K562 (cell line): ENCODE measurements around the gene CREG1. TPM values are rescaled to one million over a fixed set of nuclear protein-coding genes. Genes with fewer than 3 reads are reported as not detected.

ENCODE experiments used
- ARID1B ChIP-seq: fragments of 450-650 bp; IDR thresholded peaks from 2 replicates; pipeline ENCODE4 v1.6.1; 2016; ENCODE audit warnings: antibody characterized with exemption, mild to moderate bottlenecking, inconsistent platforms
- CCNT2 ChIP-seq: IDR thresholded peaks from 2 replicates; pipeline ENCODE4 v1.6.1; 2011; ENCODE audit warnings: borderline replicate concordance, low read depth, mild to moderate bottlenecking, moderate library complexity, mixed read lengths, low read length; ENCODE audit not compliant: insufficient read length; ENCODE audit errors: extremely low read depth
- FOXK2 ChIP-seq, 2 experiments: fragments of 450-650 bp; IDR thresholded peaks in 1 of 2; conservative IDR thresholded peaks in 1 of 2; 2 replicates each; pipeline ENCODE4 v1.6.1; 2016; ENCODE audit warnings: low read depth in 2 of 2, mild to moderate bottlenecking in 1 of 2
- HNRNPUL1 ChIP-seq: fragments of 200-400 bp; formaldehyde crosslinking; IDR thresholded peaks from 2 replicates; pipeline ENCODE4 v1.6.1; 2017; ENCODE audit warnings: low read length
- MCM3 ChIP-seq: fragments of 450-650 bp; IDR thresholded peaks from 2 replicates; pipeline ENCODE4 v1.6.1; 2016
- NCOA1 ChIP-seq: fragments of 450-650 bp; IDR thresholded peaks from 2 replicates; pipeline ENCODE4 v1.6.1; 2016; ENCODE audit warnings: low read depth
- NFIX ChIP-seq: fragments of 250-450 bp; sonication (Bioruptor Pico); IDR thresholded peaks from 2 replicates; pipeline ENCODE4 v1.4.0; 2020; ENCODE audit warnings: low read depth, mild to moderate bottlenecking, moderate library complexity
- NR2C1 ChIP-seq, 2 experiments: fragments of 450-650 bp; IDR thresholded peaks; 2 replicates each; pipeline ENCODE4 v1.6.1; 2017; ENCODE audit warnings: mild to moderate bottlenecking in 2 of 2, antibody characterized with exemption in 1 of 2, inconsistent platforms in 1 of 2, missing compliant biosample characterization in 1 of 2, missing genetic modification characterization in 1 of 2
- NUFIP1 ChIP-seq: fragments of 450-650 bp; IDR thresholded peaks from 2 replicates; pipeline ENCODE4 v1.6.1; 2018; ENCODE audit not compliant: partially characterized antibody
- RAD51 ChIP-seq: fragments of 450-650 bp; IDR thresholded peaks from 2 replicates; pipeline ENCODE4 v1.7.1; 2016; ENCODE audit warnings: low read depth, mild to moderate bottlenecking, borderline replicate concordance
- TBP ChIP-seq: optimal IDR thresholded peaks from 2 replicates; pipeline ENCODE3; 2011; ENCODE audit warnings: low read depth, low read length, improper control_type of control experiment
- TRIM24 ChIP-seq, 2 experiments: fragments of 450-650 bp; IDR thresholded peaks; 2 replicates each; pipeline ENCODE4 v1.6.1; 2016
- polyA plus RNA-seq, 8 experiments: library from polyadenylated mRNA; depleted of rRNA in 4 of 8; stranded (reverse) in 5 of 8; unstranded in 3 of 8; fragments of >200 nt; fragmentation: Nextera tagmentation in 2 of 8; fragmentation: Illumina TruSeq in 1 of 8; extraction: Ambion mirVana in 2 of 8; extraction: Trizol in 1 of 8; gene quantifications; 2 replicates each; pipeline versions ENCODE4 v1.2.1 to v1.2.3, GENCODE V29; 2011 to 2014; ENCODE audit warnings: inconsistent platforms in 1 of 8, missing spikeins in 1 of 8
- total RNA-seq, 7 experiments: library from RNA; depleted of rRNA in 6 of 7; stranded (reverse); fragments of >200 nt in 6 of 7; fragmentation: Illumina TruSeq in 2 of 7; extraction: Trizol in 2 of 7; gene quantifications; 2 replicates each; pipeline versions ENCODE4 v1.2.1 to v1.2.3, GENCODE V29; 2011 to 2021; ENCODE audit warnings: low replicate concordance in 1 of 7
- TF ChIP-seq, protein P1 (sequence below), 2 experiments: fragments of 450-650 bp; IDR thresholded peaks; 2 replicates each; pipeline ENCODE4 v1.6.1; 2016; ENCODE audit warnings: mild to moderate bottlenecking in 2 of 2, borderline replicate concordance in 1 of 2, low read depth in 1 of 2, moderate library complexity in 1 of 2
- TF ChIP-seq, protein P2 (sequence below): sonication (generic); IDR thresholded peaks from 2 replicates; pipeline ENCODE4 v1.6.1; 2016
- TF ChIP-seq, protein P3 (sequence below): fragments of 450-650 bp; IDR thresholded peaks from 2 replicates; pipeline ENCODE4 v1.6.1; 2016; ENCODE audit warnings: low read depth, mild to moderate bottlenecking, moderate library complexity
- TF ChIP-seq, protein P4 (sequence below): sonication (generic); formaldehyde crosslinking; IDR thresholded peaks from 2 replicates; pipeline ENCODE4 v1.5.0; 2020; ENCODE audit warnings: missing genetic modification reagents

The CREG1 gene
- total and polyA plus RNA-seq, 9 of the 15 experiments (the other 6 are each of a cell fraction or from before 2014, with no cell fraction given): 45.7 to 272 (median 161) TPM

DNA sequence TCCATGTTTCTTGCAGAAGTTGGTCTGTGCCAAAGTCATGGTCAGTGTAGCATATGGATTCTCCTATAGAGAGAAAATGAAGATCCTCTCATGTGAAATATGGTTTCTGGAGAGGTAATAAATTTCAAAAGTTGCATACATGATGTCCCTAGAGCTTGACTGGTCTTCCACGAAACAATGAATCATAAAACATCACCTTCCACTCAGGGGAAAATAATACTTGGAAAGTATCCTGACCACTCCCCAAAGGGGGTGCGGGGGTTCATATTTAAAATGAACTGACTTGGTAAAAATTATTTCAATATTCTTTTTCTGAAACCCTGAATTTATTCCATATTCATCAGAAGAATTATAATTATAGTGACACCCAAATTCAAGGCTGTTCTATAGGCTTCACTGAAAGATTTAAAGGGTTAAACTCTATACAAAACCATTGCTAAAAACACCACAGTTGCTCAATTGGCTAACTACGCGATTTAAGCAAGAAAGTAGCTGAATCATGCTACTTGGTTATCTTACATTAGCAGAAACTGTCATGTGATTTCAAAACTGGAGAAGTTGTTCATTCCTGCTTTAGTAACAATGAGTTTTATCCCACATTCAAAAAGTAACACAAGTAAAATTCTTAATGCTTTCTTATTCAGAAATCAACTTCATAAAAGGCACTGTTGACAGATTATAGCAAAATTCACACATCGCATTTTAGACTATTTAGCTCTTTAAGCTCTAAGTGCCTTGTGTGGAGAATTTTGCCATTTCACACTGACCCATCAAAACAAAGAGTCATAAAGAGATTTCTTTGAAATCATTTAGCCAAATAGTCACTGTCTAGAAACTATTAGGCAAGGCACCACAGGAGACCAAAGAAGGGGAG is 5.3 kb downstream of the CREG1 start (continued):
- TF ChIP-seq, protein P1, sequence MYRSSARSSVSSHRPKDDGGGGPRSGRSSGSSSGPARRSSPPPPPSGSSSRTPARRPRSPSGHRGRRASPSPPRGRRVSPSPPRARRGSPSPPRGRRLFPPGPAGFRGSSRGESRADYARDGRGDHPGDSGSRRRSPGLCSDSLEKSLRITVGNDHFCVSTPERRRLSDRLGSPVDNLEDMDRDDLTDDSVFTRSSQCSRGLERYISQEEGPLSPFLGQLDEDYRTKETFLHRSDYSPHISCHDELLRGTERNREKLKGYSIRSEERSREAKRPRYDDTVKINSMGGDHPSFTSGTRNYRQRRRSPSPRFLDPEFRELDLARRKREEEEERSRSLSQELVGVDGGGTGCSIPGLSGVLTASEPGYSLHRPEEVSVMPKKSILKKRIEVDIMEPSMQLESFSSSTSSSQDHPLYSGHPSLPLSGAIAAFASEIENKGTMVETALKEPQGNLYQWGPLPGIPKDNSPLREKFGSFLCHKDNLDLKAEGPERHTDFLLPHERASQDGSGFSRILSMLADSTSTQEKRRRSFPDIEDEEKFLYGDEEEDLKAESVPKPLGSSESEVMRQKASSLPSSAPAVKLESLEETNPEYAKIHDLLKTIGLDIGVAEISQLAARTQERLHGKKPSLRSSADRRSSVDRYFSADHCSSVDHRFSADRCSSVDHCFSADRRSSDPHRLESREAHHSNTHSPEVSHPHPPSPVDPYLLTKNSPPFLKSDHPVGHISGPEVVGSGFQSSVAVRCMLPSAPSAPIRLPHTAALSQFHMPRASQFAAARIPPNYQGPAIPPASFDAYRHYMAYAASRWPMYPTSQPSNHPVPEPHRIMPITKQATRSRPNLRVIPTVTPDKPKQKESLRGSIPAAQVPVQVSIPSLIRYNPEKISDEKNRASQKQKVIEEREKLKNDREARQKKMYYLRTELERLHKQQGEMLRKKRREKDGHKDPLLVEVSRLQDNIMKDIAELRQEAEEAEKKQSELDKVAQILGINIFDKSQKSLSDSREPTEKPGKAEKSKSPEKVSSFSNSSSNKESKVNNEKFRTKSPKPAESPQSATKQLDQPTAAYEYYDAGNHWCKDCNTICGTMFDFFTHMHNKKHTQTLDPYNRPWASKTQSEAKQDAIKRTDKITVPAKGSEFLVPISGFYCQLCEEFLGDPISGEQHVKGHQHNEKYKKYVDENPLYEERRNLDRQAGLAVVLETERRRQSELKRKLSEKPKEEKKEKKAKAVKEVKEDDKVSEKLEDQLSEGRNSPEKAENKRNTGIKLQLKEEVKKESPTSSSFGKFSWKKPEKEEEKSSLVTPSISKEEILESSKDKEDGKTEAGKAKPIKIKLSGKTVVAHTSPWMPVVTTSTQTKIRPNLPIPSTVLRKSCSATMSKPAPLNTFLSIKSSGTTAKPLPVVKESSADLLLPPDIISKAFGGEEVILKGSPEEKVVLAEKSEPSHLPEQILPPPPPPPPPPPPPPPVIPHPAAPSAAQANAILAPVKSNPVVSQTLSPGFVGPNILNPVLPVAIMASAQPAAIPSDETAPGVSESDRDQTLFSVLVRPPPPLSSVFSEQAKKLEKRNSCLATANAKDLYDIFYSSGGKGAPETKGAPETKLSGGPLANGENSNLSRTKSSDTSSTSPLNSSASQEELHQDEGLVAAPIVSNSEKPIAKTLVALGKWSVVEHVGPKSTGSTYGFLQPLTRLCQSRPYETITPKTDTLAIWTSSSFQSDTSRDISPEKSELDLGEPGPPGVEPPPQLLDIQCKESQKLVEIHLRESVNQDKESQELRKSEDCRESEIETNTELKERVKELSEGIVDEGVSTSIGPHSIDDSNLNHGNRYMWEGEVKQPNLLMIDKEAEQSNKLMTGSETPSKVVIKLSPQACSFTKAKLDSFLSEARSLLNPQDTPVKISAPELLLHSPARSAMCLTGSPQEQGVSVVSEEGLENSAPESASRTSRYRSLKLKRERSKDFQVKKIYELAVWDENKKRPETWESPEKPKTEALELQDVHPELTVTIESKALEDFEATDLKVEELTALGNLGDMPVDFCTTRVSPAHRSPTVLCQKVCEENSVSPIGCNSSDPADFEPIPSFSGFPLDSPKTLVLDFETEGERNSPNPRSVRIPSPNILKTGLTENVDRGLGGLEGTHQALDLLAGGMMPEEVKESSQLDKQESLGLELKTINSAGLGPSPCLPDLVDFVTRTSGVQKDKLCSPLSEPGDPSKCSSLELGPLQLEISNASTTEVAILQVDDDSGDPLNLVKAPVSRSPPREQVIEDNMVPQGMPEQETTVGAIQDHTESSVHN (IDR thresholded peaks at IDR 0.05; ENCODE audit: borderline replicate concordance in 1 of 2, low read depth in 1 of 2): peak; percentile 34 to 93; a peak in 2 of 4 replicates
- TF ChIP-seq, protein P2, sequence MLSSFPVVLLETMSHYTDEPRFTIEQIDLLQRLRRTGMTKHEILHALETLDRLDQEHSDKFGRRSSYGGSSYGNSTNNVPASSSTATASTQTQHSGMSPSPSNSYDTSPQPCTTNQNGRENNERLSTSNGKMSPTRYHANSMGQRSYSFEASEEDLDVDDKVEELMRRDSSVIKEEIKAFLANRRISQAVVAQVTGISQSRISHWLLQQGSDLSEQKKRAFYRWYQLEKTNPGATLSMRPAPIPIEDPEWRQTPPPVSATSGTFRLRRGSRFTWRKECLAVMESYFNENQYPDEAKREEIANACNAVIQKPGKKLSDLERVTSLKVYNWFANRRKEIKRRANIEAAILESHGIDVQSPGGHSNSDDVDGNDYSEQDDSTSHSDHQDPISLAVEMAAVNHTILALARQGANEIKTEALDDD: peak; percentile 90
- TF ChIP-seq, protein P3, sequence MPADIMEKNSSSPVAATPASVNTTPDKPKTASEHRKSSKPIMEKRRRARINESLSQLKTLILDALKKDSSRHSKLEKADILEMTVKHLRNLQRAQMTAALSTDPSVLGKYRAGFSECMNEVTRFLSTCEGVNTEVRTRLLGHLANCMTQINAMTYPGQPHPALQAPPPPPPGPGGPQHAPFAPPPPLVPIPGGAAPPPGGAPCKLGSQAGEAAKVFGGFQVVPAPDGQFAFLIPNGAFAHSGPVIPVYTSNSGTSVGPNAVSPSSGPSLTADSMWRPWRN: no peak
- TF ChIP-seq TBP (peak; percentile 15), NR2C1 (IDR thresholded peaks at IDR 0.05) (peak; percentile 51; the same call in 1 of the 2 replicates), NR2C1 (tag; IDR thresholded peaks at IDR 0.05) (no peak; the same call in 1 of the 2 replicates), ARID1B (peak; percentile 97), NCOA1 (peak; percentile 39; the same call in 1 of the 2 replicates), CCNT2 (peak; percentile 63), HNRNPUL1 (no peak), TRIM24 (IDR thresholded peaks at IDR 0.05) (peak; percentile 80 to 85), FOXK2 (conservative IDR thresholded peaks at IDR 0.05 in 1 of 2, IDR thresholded peaks at IDR 0.05 in 1 of 2; ENCODE audit: low read depth in 2 of 2) (peak; percentile 66 to 75), NUFIP1 (peak; percentile 77), MCM3 (no peak), NFIX (no peak), RAD51 (peak; percentile 86)
- TF ChIP-seq, protein P4, sequence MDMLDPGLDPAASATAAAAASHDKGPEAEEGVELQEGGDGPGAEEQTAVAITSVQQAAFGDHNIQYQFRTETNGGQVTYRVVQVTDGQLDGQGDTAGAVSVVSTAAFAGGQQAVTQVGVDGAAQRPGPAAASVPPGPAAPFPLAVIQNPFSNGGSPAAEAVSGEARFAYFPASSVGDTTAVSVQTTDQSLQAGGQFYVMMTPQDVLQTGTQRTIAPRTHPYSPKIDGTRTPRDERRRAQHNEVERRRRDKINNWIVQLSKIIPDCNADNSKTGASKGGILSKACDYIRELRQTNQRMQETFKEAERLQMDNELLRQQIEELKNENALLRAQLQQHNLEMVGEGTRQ (CRISPR knock-in tag): peak; percentile 64; the same call in 1 of the 2 replicates
